HepG2 (cell line): ENCODE measurements around the gene UBE2E1. TPM values are rescaled to one million over a fixed set of nuclear protein-coding genes. Genes with fewer than 3 reads are reported as not detected.

ENCODE experiments used
- ATAC-seq: fragments of 200-7000 bp; cut with Tn5 transposase; 3 replicates; pipeline ENCODE4 v1.9.1; 2020; ENCODE audit warnings: mild to moderate bottlenecking, moderate library complexity
- BruUV-seq: library from RNA; stranded (reverse); fragments of 400-500 nt; replicated peaks from 2 replicates; lab custom pipeline; 2021; lab: Mats Ljungman, UMichigan
- CTCF ChIA-PET: fragments of 300-600 bp; formaldehyde crosslinking; extraction: SDS; loops from one replicate; lab custom pipeline; 2021; ENCODE audit warnings: low total read pairs, inconsistent platforms, low intra/inter-chr PET ratio; lab: Yijun Ruan, JAX
- POLR2A ChIA-PET: fragments of 350-600 bp; sonication (Branson Sonifier 250); formaldehyde crosslinking; loops from one replicate; lab custom pipeline; 2020; ENCODE audit warnings: antibody characterized with exemption, inconsistent platforms; lab: Yijun Ruan, JAX
- DNase-seq: peaks from one replicate; pipeline ENCODE4 v3.0.0-alpha.2; 2015; ENCODE audit warnings: low spot score
- FAIRE-seq: peaks from 3 replicates; lab custom pipeline; 2011; peaks lifted over from hg19 to GRCh38; lab: Jason Lieb, UNC
- H2AFZ ChIP-seq: one replicate; pipeline ENCODE4 v1.6.1; 2011; ENCODE audit warnings: low read length, inconsistent platforms
- H3K27ac ChIP-seq: fragments of 300-600 bp; 3 replicates; pipeline ENCODE4 v1.8.0; 2011; ENCODE audit warnings: mixed run types, mild to moderate bottlenecking, mixed read lengths, low read length, inconsistent platforms; ENCODE audit not compliant: insufficient read depth; ENCODE audit errors: extremely low read length
- H3K27me3 ChIP-seq, 2 experiments: fragments of 200-600 bp in 1 of 2; 2 replicates in 1 of 2; 3 replicates in 1 of 2; pipeline versions ENCODE4 v1.6.0 to v1.8.0; 2011; ENCODE audit warnings: low read length in 2 of 2, mild to moderate bottlenecking in 2 of 2, moderate library complexity in 2 of 2, inconsistent platforms in 1 of 2; ENCODE audit not compliant: insufficient read depth in 2 of 2, control insufficient read depth in 1 of 2
- H3K36me3 ChIP-seq, 2 experiments: fragments of 200-600 bp in 1 of 2; replicated peaks in 1 of 2; 2 replicates in 1 of 2; 3 replicates in 1 of 2; pipeline versions ENCODE4 v1.5.1 to v1.8.0; 2011; ENCODE audit warnings: low read length in 2 of 2, inconsistent platforms in 1 of 2; ENCODE audit not compliant: insufficient read depth in 2 of 2, control insufficient read depth in 1 of 2
- H3K4me1 ChIP-seq: 2 replicates; pipeline ENCODE4 v1.5.1; 2012; ENCODE audit warnings: low read length, inconsistent platforms; ENCODE audit not compliant: insufficient read depth
- H3K4me2 ChIP-seq: 2 replicates; pipeline ENCODE4 v1.6.0; 2011; ENCODE audit warnings: low read depth, low read length, inconsistent platforms
- H3K4me3 ChIP-seq, 3 experiments: fragments of 200-600 bp in 1 of 3; sonication (generic), shearing (Covaris generic) in 1 of 3; replicated peaks in 1 of 3; 2 replicates each; pipeline ENCODE4 v1.5.1; 2011 to 2016; ENCODE audit warnings: low read length in 3 of 3, inconsistent platforms in 2 of 3, low read depth in 2 of 3, mild to moderate bottlenecking in 2 of 3, control low read depth in 1 of 3, mixed read lengths in 1 of 3; ENCODE audit not compliant: insufficient read depth in 1 of 3
- H3K79me2 ChIP-seq: one replicate; pipeline ENCODE4 v1.6.1; 2011; ENCODE audit warnings: low read length, inconsistent platforms; ENCODE audit not compliant: insufficient read depth
- H3K9ac ChIP-seq: 2 replicates; pipeline ENCODE4 v1.6.0; 2011; ENCODE audit warnings: mild to moderate bottlenecking, low read depth, low read length, inconsistent platforms; ENCODE audit not compliant: insufficient read depth
- H3K9me3 ChIP-seq: 2 replicates; pipeline ENCODE4 v1.5.1; 2012; ENCODE audit warnings: mild to moderate bottlenecking, low read length
- H4K20me1 ChIP-seq: 2 replicates; pipeline ENCODE4 v1.6.0; 2011; ENCODE audit warnings: inconsistent platforms, mild to moderate bottlenecking, low read length, moderate library complexity; ENCODE audit not compliant: insufficient read depth
- AGO2 ChIP-seq: fragments of 200-400 bp; formaldehyde crosslinking; optimal IDR thresholded peaks from 2 replicates; pipeline ENCODE3; 2017; ENCODE audit warnings: mild to moderate bottlenecking, low read depth, low read length, moderate library complexity
- ARNT2 ChIP-seq: sonication (generic); formaldehyde crosslinking; IDR thresholded peaks from 2 replicates; pipeline ENCODE4 v1.8.0; 2022; ENCODE audit warnings: mild to moderate bottlenecking, low read depth, missing genetic modification reagents, moderate library complexity
- GZF1 ChIP-seq: sonication (generic); formaldehyde crosslinking; IDR thresholded peaks from 2 replicates; pipeline ENCODE4 v1.5.1; 2020; ENCODE audit warnings: mild to moderate bottlenecking, missing genetic modification reagents
- LBX2 ChIP-seq: sonication (generic); formaldehyde crosslinking; IDR thresholded peaks from 2 replicates; pipeline ENCODE4 v1.5.0; 2020; ENCODE audit warnings: missing genetic modification reagents, mild to moderate bottlenecking, borderline replicate concordance
- NR0B2 ChIP-seq: sonication (generic); formaldehyde crosslinking; IDR thresholded peaks from 2 replicates; pipeline ENCODE4 v1.4.0; 2020; ENCODE audit warnings: mild to moderate bottlenecking, missing genetic modification reagents
- STAT6 ChIP-seq: sonication (generic); formaldehyde crosslinking; IDR thresholded peaks from 2 replicates; pipeline ENCODE4 v1.4.0; 2020; ENCODE audit warnings: missing genetic modification reagents, mild to moderate bottlenecking, borderline replicate concordance
- ZGPAT ChIP-seq: IDR thresholded peaks from 2 replicates; pipeline ENCODE4 v1.6.1; 2016; ENCODE audit warnings: mild to moderate bottlenecking
- ZNF441 ChIP-seq: sonication (generic); formaldehyde crosslinking; IDR thresholded peaks from 2 replicates; pipeline ENCODE4 v1.7.0; 2021; ENCODE audit warnings: missing genetic modification reagents, borderline replicate concordance
- ZNF7 ChIP-seq: IDR thresholded peaks from 2 replicates; pipeline ENCODE4 v1.6.1; 2016; ENCODE audit warnings: missing biosample characterization, missing genetic modification reagents
- ZSCAN20 ChIP-seq: sonication (generic); formaldehyde crosslinking; IDR thresholded peaks from 2 replicates; pipeline ENCODE4 v1.4.0; 2020; ENCODE audit warnings: missing genetic modification reagents, mild to moderate bottlenecking, borderline replicate concordance
- WGBS: methylation state at CpG from one replicate; pipeline ENCODE4 v1.1.6; 2017; ENCODE audit warnings: low lambda C conversion rate; 5-methylcytosine and 5-hydroxymethylcytosine counted together
- in situ Hi-C: cut with HindIII; loops from 2 replicates; pipeline ENCODE4 v1.10.0; 2017; ENCODE audit warnings: low pct_unique_long_range_greater_than_20kb; ENCODE audit not compliant: extremely low pct_ligation_motif_present
- intact Hi-C: fragments of 100-400 bp; cut with micrococcal nuclease; formaldehyde crosslinking; loops from one replicate; pipeline ENCODE4 v1.10.0; 2022; ENCODE audit not compliant: unreplicated experiment
- polyA plus RNA-seq, 8 experiments: library from polyadenylated mRNA; depleted of rRNA in 3 of 8; stranded (reverse) in 7 of 8; unstranded in 1 of 8; fragments of >200 nt; fragmentation: Illumina TruSeq in 4 of 8; extraction: Trizol in 4 of 8; gene quantifications; 2 replicates each; pipeline versions ENCODE4 v1.2.1 to v1.2.3, GENCODE V29; 2011 to 2016; ENCODE audit warnings: low read depth in 4 of 8, missing spikeins in 1 of 8, mixed read lengths in 1 of 8; ENCODE audit not compliant: insufficient read depth in 1 of 8
- total RNA-seq, 5 experiments: library from RNA; depleted of rRNA; stranded (reverse); fragments of >200 nt; fragmentation: Illumina TruSeq; extraction: Trizol; gene quantifications; 2 replicates each; pipeline ENCODE4 v1.2.3, GENCODE V29; 2016; ENCODE audit warnings: low read depth in 1 of 5
- TF ChIP-seq, protein P1 (sequence below): sonication (generic); formaldehyde crosslinking; IDR thresholded peaks from 2 replicates; pipeline ENCODE4 v1.4.0; 2020; ENCODE audit warnings: missing genetic modification reagents

UBE2E1 gene
- total and polyA plus RNA-seq, 2 of the 13 experiments (the other 11 are each of a cell fraction or from before 2014, with no cell fraction given) = 55.4 to 61.8 TPM

GRCh38 chr3:23884481-23884880 lies 78.7 kb downstream of the UBE2E1 start (continued):
- TF ChIP-seq LBX2 (CRISPR knock-in tag) (no peak), NR0B2 (CRISPR knock-in tag) (no peak)

DNA sequence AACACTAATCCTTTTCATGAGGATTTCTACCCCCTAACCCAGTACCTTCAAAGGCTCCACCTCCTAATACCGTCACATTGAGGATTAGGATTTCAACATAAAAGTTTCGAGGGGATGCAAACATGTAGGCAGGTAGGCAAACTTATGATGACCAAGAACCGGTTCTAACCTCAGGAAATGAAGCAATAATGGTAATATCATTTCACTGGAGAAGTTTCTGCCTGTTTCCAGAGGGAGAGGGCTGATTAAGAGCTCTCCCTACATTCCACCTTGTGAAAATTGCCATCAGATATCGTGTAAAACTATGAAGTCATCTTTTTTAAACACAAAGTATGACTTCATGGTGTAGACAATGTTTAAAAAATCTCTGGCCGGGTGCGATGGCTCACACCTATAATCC lies 79.5 kb downstream of the UBE2E1 start:
- intact Hi-C loops (loop anchor here (10.0 kb wide), 1 partner anchor 110 kb away; no protein-coding TSS in a partner anchor), in situ Hi-C loops (no loop called here)
- no peaks in the 10 kb centered on the region for H3K9me3 ChIP-seq
- no peak overlapping the region for H2AFZ ChIP-seq
- H3K4me2 ChIP-seq = no peak overlapping the region
- WGBS = 87% methylated on average over 6 of the region's 6 CpGs
- H3K27me3 ChIP-seq = no peaks in the 10 kb centered on the region
- POLR2A ChIA-PET = no interaction called here
- H3K27ac ChIP-seq = no peak overlapping the region
- CTCF ChIA-PET = no interaction called here
- no peak for ATAC-seq
- no peaks in the 10 kb centered on the region; the same call in 1 of the 2 replicates for H3K4me1 ChIP-seq
- peaks cover 11% of the 10 kb centered on the region for H4K20me1 ChIP-seq
- H3K79me2 ChIP-seq = no peaks in the 10 kb centered on the region
- no peak overlapping the region for H3K9ac ChIP-seq
- no peak for DNase-seq
- BruUV-seq = no TSS peak
- H3K36me3 ChIP-seq = peaks cover 0 to 7% of the 10 kb centered on the region in 2 experiments; a peak in 3 of 5 replicates
- no peak for FAIRE-seq
- H3K4me3 ChIP-seq = no peak overlapping the region
- TF ChIP-seq ZGPAT (CRISPR knock-in tag) = no peak
- TF ChIP-seq ZSCAN20 (CRISPR knock-in tag) = no peak
- TF ChIP-seq ARNT2 (CRISPR knock-in tag) = no peak
- TF ChIP-seq AGO2 = no peak
- TF ChIP-seq ZNF7 = no peak
- no peak for TF ChIP-seq GZF1 (CRISPR knock-in tag)
- TF ChIP-seq ZNF441 (CRISPR knock-in tag) = no peak
- TF ChIP-seq, protein P1, sequence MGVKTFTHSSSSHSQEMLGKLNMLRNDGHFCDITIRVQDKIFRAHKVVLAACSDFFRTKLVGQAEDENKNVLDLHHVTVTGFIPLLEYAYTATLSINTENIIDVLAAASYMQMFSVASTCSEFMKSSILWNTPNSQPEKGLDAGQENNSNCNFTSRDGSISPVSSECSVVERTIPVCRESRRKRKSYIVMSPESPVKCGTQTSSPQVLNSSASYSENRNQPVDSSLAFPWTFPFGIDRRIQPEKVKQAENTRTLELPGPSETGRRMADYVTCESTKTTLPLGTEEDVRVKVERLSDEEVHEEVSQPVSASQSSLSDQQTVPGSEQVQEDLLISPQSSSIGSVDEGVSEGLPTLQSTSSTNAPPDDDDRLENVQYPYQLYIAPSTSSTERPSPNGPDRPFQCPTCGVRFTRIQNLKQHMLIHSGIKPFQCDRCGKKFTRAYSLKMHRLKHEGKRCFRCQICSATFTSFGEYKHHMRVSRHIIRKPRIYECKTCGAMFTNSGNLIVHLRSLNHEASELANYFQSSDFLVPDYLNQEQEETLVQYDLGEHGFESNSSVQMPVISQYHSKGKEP (CRISPR knock-in tag) = no peak
- TF ChIP-seq STAT6 (CRISPR knock-in tag) = no peak
